CD1c-positive myeloid dendritic cell (primary cell): ENCODE results near the gene PDZRN3.
"Not testable (repeated sequence)": the region's sequence is repeated elsewhere in the genome, so short reads cannot be mapped to it uniquely, and the experiment has no call there.

Experiments used
- DNase-seq: peaks from one replicate; pipeline ENCODE4 v3.0.0-alpha.2; 2016; ENCODE audit errors: extremely low spot score

Gene PDZRN3

DNA sequence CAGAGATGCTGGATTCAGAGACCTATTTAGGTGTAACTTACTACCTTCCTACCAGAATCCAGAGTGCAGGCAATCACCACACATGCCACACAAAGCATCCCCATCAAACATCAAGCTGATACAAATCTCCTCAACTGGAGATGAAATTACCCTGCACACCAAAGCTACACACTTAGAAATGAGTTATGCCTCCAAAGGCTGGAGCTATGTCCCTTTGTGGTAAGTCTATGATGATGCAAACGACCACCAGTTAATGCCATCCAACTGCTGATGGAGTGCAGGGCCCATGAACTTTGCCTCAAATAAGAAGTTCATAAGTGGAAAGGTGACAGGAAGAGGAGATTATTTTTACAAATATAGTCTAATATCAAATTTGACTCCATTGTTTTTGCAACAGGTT lies 38.1 kb downstream of the PDZRN3 start:
- DNase-seq = no peak

- no peak for DNase-seq
Measured at GRCh38 chr3:73586190-73586589, 38.6 kb downstream of the PDZRN3 start.

DNA sequence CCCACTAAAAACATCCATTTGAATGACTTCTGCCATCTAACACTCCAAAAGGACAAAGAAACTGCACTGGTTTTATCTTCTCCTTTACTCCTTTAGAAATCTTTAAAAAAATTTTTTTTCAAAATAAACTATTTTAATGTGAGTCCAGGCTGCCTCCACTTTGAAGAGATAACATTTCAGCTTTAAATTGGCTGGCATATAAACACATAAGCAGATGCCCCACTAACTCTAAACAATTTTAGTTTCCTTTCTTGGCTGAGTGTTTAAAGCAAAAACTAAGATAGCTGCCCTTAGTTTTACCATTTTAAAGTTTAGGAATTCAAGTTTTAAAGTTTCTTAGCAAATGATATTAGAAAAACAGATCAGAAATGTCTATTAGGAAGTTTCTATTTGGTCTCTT lies 39.9 kb downstream of the PDZRN3 start:
- DNase-seq = no peak

GRCh38 chr3:73582535-73582934 lies 42.2 kb downstream of the PDZRN3 start:
- no peak for DNase-seq

DNA sequence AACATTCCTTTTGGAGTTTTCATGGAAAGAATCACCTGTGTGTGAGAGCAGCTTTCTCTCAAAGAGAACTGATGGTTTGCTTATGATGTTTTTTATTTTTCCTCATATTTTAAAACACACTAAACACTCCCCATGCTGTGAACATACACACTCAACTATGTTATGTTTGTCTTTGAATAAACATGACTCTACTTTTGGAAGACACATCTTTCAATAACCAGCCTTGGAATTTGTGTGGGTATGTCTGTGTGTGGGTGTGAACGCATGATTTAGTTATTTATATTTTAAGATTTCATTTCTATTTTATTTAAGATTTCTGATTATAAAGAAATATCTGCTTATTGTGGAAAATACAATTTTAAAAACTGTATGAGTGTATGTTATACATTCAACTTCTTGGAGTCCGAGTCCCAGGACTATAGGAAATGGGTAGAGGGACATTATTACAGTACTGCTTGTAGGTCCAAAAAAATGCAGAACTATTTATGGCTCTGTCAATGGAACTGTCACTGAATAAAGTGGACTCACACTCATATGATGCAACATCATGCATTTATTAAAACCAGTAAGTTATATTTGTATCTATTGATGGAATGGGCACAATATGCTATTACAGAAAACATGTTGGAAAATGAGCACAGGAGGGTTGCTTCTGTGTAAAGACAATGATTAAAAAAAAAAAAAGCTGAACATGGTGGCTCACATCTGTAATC lies 43.5 kb downstream of the PDZRN3 start:
- DNase-seq = no peak

- DNase-seq = no peak
Measured at GRCh38 chr3:73580343-73580742, 44.4 kb downstream of the PDZRN3 start.

GRCh38 chr3:73577704-73578103 lies 47.0 kb downstream of the PDZRN3 start:
- DNase-seq = no peak

- no peak for DNase-seq
Measured at GRCh38 chr3:73576999-73577461, 47.7 kb downstream of the PDZRN3 start.

- DNase-seq = no peak
Measured at GRCh38 chr3:73575953-73576352, 48.8 kb downstream of the PDZRN3 start.

- no peak for DNase-seq
Measured at GRCh38 chr3:73575519-73575918, 49.2 kb downstream of the PDZRN3 start.

DNA sequence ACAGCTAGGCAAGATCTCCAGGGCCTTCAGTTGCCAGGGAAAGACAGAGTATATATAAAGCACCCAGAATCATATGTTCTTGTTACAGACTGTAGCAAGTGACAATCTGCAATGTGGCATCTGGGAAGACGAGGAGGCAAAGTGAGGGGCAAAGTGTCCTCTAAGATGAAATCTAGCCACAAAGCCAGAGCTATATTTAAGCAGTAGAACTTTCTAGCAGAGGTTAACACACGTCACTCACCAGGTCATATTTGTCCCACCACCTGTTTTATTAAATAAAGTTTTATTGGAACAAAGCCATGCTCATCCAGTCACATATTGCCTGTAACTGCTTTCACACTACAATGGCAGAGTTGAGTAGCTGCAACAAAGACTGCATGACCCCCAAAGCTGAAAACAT lies 51.5 kb downstream of the PDZRN3 start:
- DNase-seq = no peak

DNA sequence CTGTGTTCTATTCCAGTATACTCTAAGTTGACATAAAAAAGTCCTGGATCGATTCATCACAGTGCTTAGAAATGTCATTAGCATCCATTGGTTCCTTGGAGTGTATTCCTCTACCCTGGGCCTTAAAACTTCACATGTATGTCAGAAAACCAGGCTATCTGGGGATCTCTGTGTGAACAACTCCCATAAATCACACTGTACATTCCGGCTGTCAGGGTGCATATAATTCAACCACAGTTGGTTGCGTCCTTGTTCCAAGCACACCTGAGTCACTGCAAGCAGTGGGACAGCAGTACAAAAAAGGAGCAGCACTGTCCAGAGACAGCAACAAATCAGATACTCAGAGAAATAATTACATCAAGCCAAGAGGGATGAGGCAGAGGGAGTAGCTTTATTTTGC lies 52.4 kb downstream of the PDZRN3 start:
- no peak for DNase-seq

DNA sequence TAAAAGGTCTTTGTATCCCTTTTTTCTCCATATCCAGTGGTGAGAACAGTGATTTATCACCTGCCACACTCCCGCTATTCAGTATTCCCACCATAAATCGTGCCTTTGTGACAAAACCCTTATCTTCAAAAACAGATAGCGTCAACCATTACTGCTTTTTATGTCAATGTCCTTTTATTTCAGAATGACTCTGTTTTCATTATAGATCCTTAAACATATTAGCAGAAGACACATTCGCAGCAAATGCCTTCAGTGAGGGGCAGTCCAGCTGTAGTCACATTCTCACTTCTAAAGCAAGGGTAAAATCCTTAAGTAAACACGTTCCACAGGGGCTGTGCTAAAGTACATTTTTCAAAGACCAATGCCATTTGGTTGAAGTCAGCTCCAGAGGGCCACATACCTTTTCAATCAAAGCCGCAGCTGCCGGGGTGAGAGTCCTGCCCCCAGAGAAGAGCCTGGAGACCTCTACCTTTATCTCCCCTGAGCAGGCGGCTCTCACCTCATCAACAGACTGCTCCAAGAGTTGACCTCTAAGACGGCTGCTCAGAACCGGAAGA lies 53.4 kb downstream of the PDZRN3 start:
- no peak for DNase-seq

DNA sequence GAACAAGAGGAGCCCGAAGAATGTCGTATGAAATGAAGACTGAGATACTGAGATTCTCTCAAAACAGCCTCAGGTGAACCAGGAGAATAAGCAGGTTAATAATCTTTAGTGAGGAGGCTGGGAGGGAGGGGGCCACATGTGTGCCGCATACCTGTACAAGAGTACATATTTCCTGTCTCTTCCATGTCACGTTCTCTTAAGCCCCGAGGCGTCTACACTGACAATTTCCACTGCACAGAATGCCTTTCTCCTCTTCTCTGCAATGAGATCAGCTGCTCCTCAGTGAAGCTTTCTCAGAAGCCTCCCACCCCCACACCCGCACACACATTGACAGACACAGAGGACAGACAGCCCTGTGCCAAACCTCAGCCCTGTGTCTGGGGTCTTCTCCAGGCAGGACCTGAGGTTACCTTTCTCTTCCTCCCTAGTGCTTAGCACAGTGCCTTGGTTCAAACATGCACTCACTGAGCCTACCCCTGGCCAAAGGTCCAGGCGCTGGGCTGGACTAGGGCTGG lies 55.4 kb downstream of the PDZRN3 start:
- no peak for DNase-seq

DNA sequence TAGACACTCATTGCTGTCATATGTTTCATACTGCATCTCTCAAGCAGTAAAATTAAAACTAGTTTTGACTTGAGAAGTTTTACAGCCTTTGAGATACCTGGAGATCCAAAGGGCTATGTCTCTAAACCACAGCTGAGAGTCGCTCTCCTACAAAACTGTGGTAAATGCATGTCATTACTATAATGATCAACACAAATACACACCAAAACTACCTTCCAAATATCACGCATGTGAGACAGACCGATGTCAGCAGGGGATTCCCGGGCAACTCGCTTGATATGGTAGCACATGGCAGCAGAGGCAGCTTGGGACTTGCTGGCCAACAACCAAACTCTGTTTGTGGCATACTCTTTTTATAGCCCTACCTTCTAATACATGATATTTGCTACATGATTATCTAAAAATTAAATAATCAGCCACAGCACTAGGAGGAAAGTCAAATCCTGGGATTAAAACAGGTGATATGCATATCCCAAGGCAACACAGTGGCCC lies 56.3 kb downstream of the PDZRN3 start:
- no peak for DNase-seq

- DNase-seq = not testable (repeated sequence)
Measured at GRCh38 chr3:73565374-73565773, 59.4 kb downstream of the PDZRN3 start.

- no peak for DNase-seq
Measured at GRCh38 chr3:73563896-73564582, 60.7 kb downstream of the PDZRN3 start.

GRCh38 chr3:73561494-73561893 lies 63.2 kb downstream of the PDZRN3 start:
- no peak for DNase-seq

DNA sequence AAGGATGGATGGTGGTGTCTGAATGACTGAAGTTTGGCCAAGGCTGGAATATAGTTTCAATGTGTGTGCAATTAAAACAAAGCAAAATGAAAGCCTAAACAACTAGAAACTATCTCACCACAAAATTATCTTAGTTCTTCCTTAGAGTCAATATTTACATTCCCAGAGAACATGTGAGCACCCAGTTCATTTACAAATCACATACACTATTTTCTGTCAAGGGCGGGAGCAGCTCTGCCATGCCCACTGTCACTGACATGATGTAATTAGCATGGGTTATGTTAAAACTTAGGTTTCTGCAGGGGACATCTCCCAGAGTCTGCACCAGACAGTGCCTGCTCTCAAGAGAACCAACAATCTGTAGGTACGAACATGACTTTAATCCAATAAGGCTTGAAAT lies 65.0 kb downstream of the PDZRN3 start:
- DNase-seq = no peak

GRCh38 chr3:73558727-73559075 lies 66.0 kb downstream of the PDZRN3 start:
- DNase-seq = no peak

DNA sequence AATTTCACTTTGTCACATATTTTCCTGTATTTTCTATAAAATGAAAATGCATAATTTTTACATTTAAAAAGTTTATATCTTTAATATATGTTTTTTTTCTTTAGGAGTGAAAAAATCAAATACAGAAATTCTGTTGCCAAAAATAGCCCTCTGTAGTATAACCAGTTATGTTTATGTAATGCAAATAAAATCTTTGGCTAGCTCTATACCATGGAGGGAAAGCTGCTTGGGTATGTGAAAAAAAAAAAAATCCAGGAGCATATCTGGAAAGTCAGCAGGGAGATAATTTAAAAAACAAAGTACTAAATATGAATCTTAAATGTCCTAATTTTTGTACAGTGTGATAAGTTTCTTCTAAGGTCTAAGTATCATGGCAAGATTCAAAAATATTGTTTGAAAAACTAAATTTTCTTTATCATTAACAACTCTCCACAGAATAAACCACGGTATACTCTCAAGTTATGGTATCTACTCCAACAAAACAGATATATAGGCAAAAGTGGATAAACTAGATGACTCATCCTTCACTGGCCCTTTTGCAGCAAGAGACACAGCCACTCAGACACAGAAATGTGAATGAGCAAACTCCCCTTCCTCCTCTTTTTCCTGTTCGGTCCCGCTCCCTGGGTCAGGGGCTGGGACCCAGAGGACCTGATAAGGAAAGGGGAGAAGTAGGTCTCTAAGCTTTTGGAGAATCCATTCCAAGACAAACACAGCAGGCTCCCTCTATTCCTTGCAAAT lies 66.6 kb downstream of the PDZRN3 start:
- no peak for DNase-seq
